Measurements from ENCODE around the gene IL10. TPM values are rescaled to one million over a fixed set of nuclear protein-coding genes. Genes with fewer than 3 reads are reported as not detected.

IL10 gene
- total RNA-seq, 2 donors from 2014 or later = 0.93 to 3.1 TPM

GRCh38 chr1:206734499-206735142, 37.7 kb downstream of the IL10 start:
- H3K9me3 ChIP-seq = no peaks in the 10 kb centered on the region
- peaks cover 61% of the 10 kb centered on the region for H3K36me3 ChIP-seq
- no peaks in the 10 kb centered on the region for H3K27me3 ChIP-seq
- no peak overlapping the region for H3K4me3 ChIP-seq
- H3K4me1 ChIP-seq = peaks cover 0 to 50% of the 10 kb centered on the region in 2 donors
- peak; percentile 37 to 73 for TF ChIP-seq CTCF (IDR thresholded peaks at IDR 0.05)
- DNase-seq (ENCODE audit: low spot score) = no peak
- no peak overlapping the region for H3K27ac ChIP-seq

GRCh38 chr1:206732992-206733391, 39.3 kb downstream of the IL10 start:
- Histone ChIP-seq H3K36me3 (peaks cover 71% of the 10 kb centered on the region), H3K27ac (no peak overlapping the region), H3K4me1 (peaks cover 0 to 48% of the 10 kb centered on the region in 2 donors), H3K4me3 (no peak overlapping the region), H3K9me3 (no peaks in the 10 kb centered on the region), H3K27me3 (no peaks in the 10 kb centered on the region)
- TF ChIP-seq CTCF (IDR thresholded peaks at IDR 0.05) = no peak
- no peak for DNase-seq (ENCODE audit: low spot score)

GRCh38 chr1:206732508-206732907, 39.8 kb downstream of the IL10 start:
- H3K27me3 ChIP-seq = no peaks in the 10 kb centered on the region
- peaks cover 0 to 48% of the 10 kb centered on the region in 2 donors for H3K4me1 ChIP-seq
- H3K9me3 ChIP-seq = no peaks in the 10 kb centered on the region
- H3K27ac ChIP-seq = no peak overlapping the region
- H3K4me3 ChIP-seq = no peak overlapping the region
- DNase-seq (ENCODE audit: low spot score) = no peak
- peaks cover 71% of the 10 kb centered on the region for H3K36me3 ChIP-seq
- no peak for TF ChIP-seq CTCF (IDR thresholded peaks at IDR 0.05)

GRCh38 chr1:206729507-206729906, 42.8 kb downstream of the IL10 start:
- H3K4me1 ChIP-seq = peaks cover 0 to 48% of the 10 kb centered on the region in 2 donors
- TF ChIP-seq CTCF (IDR thresholded peaks at IDR 0.05) = no peak
- H3K27ac ChIP-seq = peak overlapping the region in 1 of 2 donors; percentile 82
- H3K9me3 ChIP-seq = no peaks in the 10 kb centered on the region
- no peaks in the 10 kb centered on the region for H3K27me3 ChIP-seq
- H3K4me3 ChIP-seq = no peak overlapping the region
- DNase-seq (ENCODE audit: low spot score) = no peak
- peaks cover 57% of the 10 kb centered on the region for H3K36me3 ChIP-seq

- TF ChIP-seq CTCF (IDR thresholded peaks at IDR 0.05) = no peak
- Histone ChIP-seq H3K36me3 (peaks cover 55% of the 10 kb centered on the region), H3K4me1 (peaks cover 0 to 50% of the 10 kb centered on the region in 2 donors), H3K27ac (peak overlapping the region in 1 of 2 donors; percentile 82), H3K4me3 (no peak overlapping the region), H3K9me3 (no peaks in the 10 kb centered on the region), H3K27me3 (no peaks in the 10 kb centered on the region)
- no peak for DNase-seq (ENCODE audit: low spot score)
Measured at GRCh38 chr1:206729050-206729449, 43.2 kb downstream of the IL10 start.

- Histone ChIP-seq H3K27me3 (no peaks in the 10 kb centered on the region), H3K9me3 (no peaks in the 10 kb centered on the region), H3K4me1 (peaks cover 0 to 54% of the 10 kb centered on the region in 2 donors), H3K36me3 (peaks cover 50% of the 10 kb centered on the region), H3K4me3 (no peak overlapping the region), H3K27ac (peak overlapping the region; percentile 11 to 82)
- no peak for TF ChIP-seq CTCF (IDR thresholded peaks at IDR 0.05)
- no peak for DNase-seq (ENCODE audit: low spot score)
Measured at GRCh38 chr1:206728697-206728987, 43.7 kb downstream of the IL10 start.

All from right atrium auricular region (tissue), 2 donors.